ENCODE measurements around the gene CA11.
"Not testable (repeated sequence)": the region's sequence is repeated elsewhere in the genome, so short reads cannot be mapped to it uniquely, and the experiment has no call there.

CA11 gene

GRCh38 chr19:48639483-48640375, 6.3 kb downstream of the CA11 start:
- no peak for DNase-seq

GRCh38 chr19:48638831-48639381, 7.1 kb downstream of the CA11 start:
- no peak for DNase-seq

GRCh38 chr19:48637948-48638830, 7.8 kb downstream of the CA11 start:
- peak; percentile 76 for DNase-seq

GRCh38 chr19:48637449-48637947, 8.5 kb downstream of the CA11 start:
- DNase-seq = peak; percentile 99

GRCh38 chr19:48636859-48637448, 9.0 kb downstream of the CA11 start, which contains the start of gene DBP:
Gene DBP (minus strand): TSS chr19:48637379. CDS start chr19:48636994, 385 bp downstream.
- peak; percentile 52 for DNase-seq

GRCh38 chr19:48635966-48636858, 9.8 kb downstream of the CA11 start:
- no peak for DNase-seq

GRCh38 chr19:48635263-48635965, 10.6 kb downstream of the CA11 start:
- DNase-seq = peak; percentile 83

GRCh38 chr19:48634424-48635262, 11.3 kb downstream of the CA11 start:
- peak; percentile 96 for DNase-seq

GRCh38 chr19:48634036-48634342, 12.0 kb downstream of the CA11 start:
- DNase-seq = no peak

GRCh38 chr19:48633148-48634035, 12.6 kb downstream of the CA11 start:
- DNase-seq = no peak

GRCh38 chr19:48632692-48633147, 13.3 kb downstream of the CA11 start:
- DNase-seq = no peak

- not testable (repeated sequence) for DNase-seq
Measured at GRCh38 chr19:48632286-48632685, 13.7 kb downstream of the CA11 start.

GRCh38 chr19:48631225-48631624, 14.8 kb downstream of the CA11 start:
- no peak for DNase-seq

GRCh38 chr19:48630296-48631063, 15.5 kb downstream of the CA11 start:
- no peak for DNase-seq

- peak; percentile 68 for DNase-seq
Measured at GRCh38 chr19:48629599-48630295, 16.2 kb downstream of the CA11 start.

GRCh38 chr19:48629297-48629598, 16.7 kb downstream of the CA11 start:
- DNase-seq = no peak

- DNase-seq = no peak
Measured at GRCh38 chr19:48628486-48629296, 17.3 kb downstream of the CA11 start.

Data from stimulated activated CD8-positive, alpha-beta memory T cell treated with anti-CD3 and anti-CD28 coated beads, Interleukin-4, amount 100 ng/mL, for 48 hours (primary cell).